Adrenal gland (tissue), 12 donors: Measurements from ENCODE around the gene LHX5. TPM values are rescaled to one million over a fixed set of nuclear protein-coding genes. Genes with fewer than 3 reads are reported as not detected.

Source experiments
- DNase-seq, 7 donors: peaks; one replicate each; pipeline ENCODE4 v3.0.0-alpha.2; 2019 to 2020
- H3K27ac ChIP-seq, 5 donors: fragments of 200-600 bp; sonication (generic) in 4 of 5; 1 replicate in 3 of 5; 2 replicates in 2 of 5; pipeline versions ENCODE4 v1.5.1 to v1.8.0; 2016 to 2020; ENCODE audit warnings: mild to moderate bottlenecking in 1 of 5
- H3K27me3 ChIP-seq: fragments of 200-600 bp; 2 replicates; pipeline ENCODE4 v1.8.0; 2021
- H3K36me3 ChIP-seq, 2 donors: fragments of 200-600 bp; replicated peaks in 1 of 2; 1 replicate in 1 of 2; 2 replicates in 1 of 2; pipeline versions ENCODE4 v1.5.1 to v1.8.0; 2018 to 2022
- H3K4me1 ChIP-seq, 2 donors: fragments of 200-600 bp; replicated peaks in 1 of 2; 1 replicate in 1 of 2; 2 replicates in 1 of 2; pipeline versions ENCODE4 v1.5.1 to v1.8.0; 2018 to 2021
- H3K4me3 ChIP-seq, 4 donors: fragments of 200-600 bp; sonication (generic) in 3 of 4; one replicate each; pipeline ENCODE4 v1.5.1; 2016 to 2018
- H3K9me3 ChIP-seq, 3 donors: fragments of 200-600 bp; sonication (generic) in 1 of 3; replicated peaks in 1 of 3; 1 replicate in 2 of 3; 2 replicates in 1 of 3; pipeline versions ENCODE4 v1.5.1 to v1.8.0; 2016 to 2021
- CTCF ChIP-seq, 6 experiments: fragments of 450-650 bp in 4 of 6; fragments of 200-600 bp in 2 of 6; sonication (generic) in 1 of 6; IDR thresholded peaks; 1 replicate in 5 of 6; 2 replicates in 1 of 6; pipeline versions ENCODE4 v1.5.1 to v1.8.0; 2016 to 2021; ENCODE audit warnings: antibody characterized with exemption in 6 of 6, mild to moderate bottlenecking in 2 of 6, moderate library complexity in 1 of 6
- POLR2A ChIP-seq, 2 donors: fragments of 450-650 bp; IDR thresholded peaks; one replicate each; pipeline ENCODE4 v1.6.1; 2017; ENCODE audit warnings: antibody characterized with exemption in 2 of 2, mild to moderate bottlenecking in 2 of 2, moderate library complexity in 1 of 2
- WGBS, 4 donors: extraction: QIAGEN DNeasy Blood & Tissue Kit in 2 of 4; methylation state at CpG; one replicate each; pipeline versions ENCODE4 v1.1.5 to v1.1.7; 2013 to 2017; 5-methylcytosine and 5-hydroxymethylcytosine counted together
- intact Hi-C, 2 donors: fragments of 100-400 bp; cut with DNase I; formaldehyde crosslinking; loops; one replicate each; pipeline versions ENCODE4 v1.14.1 to v1.15.0; 2022 to 2023
- polyA plus RNA-seq, 3 donors: library from polyadenylated mRNA; stranded (reverse); fragments of 200-250 nt in 2 of 3; fragments of 350-450 nt in 1 of 3; fragmentation: Illumina TruSeq in 1 of 3; extraction: RNeasy Lipid Tissue Mini Kit (QIAGEN cat#74804) in 1 of 3; gene quantifications; one replicate each; pipeline ENCODE4 v1.2.3, GENCODE V29; 2013 to 2014
- total RNA-seq, 9 donors: library from RNA; depleted of rRNA in 4 of 9; stranded (reverse); fragments of >200 nt in 4 of 9; fragments of 120-200 nt in 1 of 9; fragmentation: NEBNext Ultra II Directional in 1 of 9; extraction: Animal tissue kit (Norgen Biotek cat#: 25700) in 1 of 9; gene quantifications; one replicate each; pipeline versions ENCODE4 v1.1.0 to v1.2.4, GENCODE V29; 2013 to 2023
- donor health status: healthy with polysubstance abuse.
- donor health status: Bipolar disorder and iron deficiency.
- donor health status: DM: yes; HTN: yes; CAD: no.
- donor health status: DM: no; HTN: no; CAD: no.
- donor health status: DM: no; HTN: no; CAD: no.
- donor health status: DM: yes; HTN: yes; CAD: no.

The LHX5 gene
- total and polyA plus RNA-seq, 12 donors: not detected

GRCh38 chr12:113437729-113438100 is 34.0 kb downstream of the LHX5 start:
- H3K4me1 ChIP-seq: no peaks in the 10 kb centered on the region
- H3K27ac ChIP-seq: no peak overlapping the region
- 75 to 88% (median 82%) methylated on average over 5 to 9 of the region's 9 CpGs for WGBS, 4 donors
- no peak overlapping the region for H3K4me3 ChIP-seq
- TF ChIP-seq CTCF (IDR thresholded peaks at IDR 0.05) (no peak), POLR2A (IDR thresholded peaks at IDR 0.05) (no peak)
- no peaks in the 10 kb centered on the region for H3K9me3 ChIP-seq
- intact Hi-C loops: loop anchor here in 1 of 2 donors (10.0 kb wide), 1 partner anchor 383 kb away; the partner anchor contains the start of gene DTX1
- H3K36me3 ChIP-seq: no peaks in the 10 kb centered on the region
- no peaks in the 10 kb centered on the region for H3K27me3 ChIP-seq
- peak in 1 of 7 donors; percentile 1 for DNase-seq

GRCh38 chr12:113436993-113437728 is 34.5 kb downstream of the LHX5 start:
- WGBS, 4 donors: 86 to 93% (median 88%) methylated on average over 6 of the region's 6 CpGs
- TF ChIP-seq POLR2A (IDR thresholded peaks at IDR 0.05) (no peak), CTCF (IDR thresholded peaks at IDR 0.05) (no peak)
- Histone ChIP-seq H3K4me3 (no peak overlapping the region), H3K4me1 (no peaks in the 10 kb centered on the region), H3K27me3 (no peaks in the 10 kb centered on the region), H3K9me3 (no peaks in the 10 kb centered on the region), H3K27ac (no peak overlapping the region), H3K36me3 (no peaks in the 10 kb centered on the region)
- intact Hi-C loops: loop anchor here in 1 of 2 donors (10.0 kb wide), 1 partner anchor 382 kb away; the partner anchor contains the start of gene DTX1
- DNase-seq: no peak

- H3K27ac ChIP-seq: no peak overlapping the region
- no peak for TF ChIP-seq POLR2A (IDR thresholded peaks at IDR 0.05)
- no peak for TF ChIP-seq CTCF (IDR thresholded peaks at IDR 0.05)
- no peak overlapping the region for H3K4me3 ChIP-seq
- intact Hi-C loops: loop anchor here in 1 of 2 donors (10.0 kb wide), 1 partner anchor 382 kb away; the partner anchor contains the start of gene DTX1
- 60 to 89% (median 74%) methylated on average over 1 to 6 of the region's 6 CpGs for WGBS, 4 donors
- no peaks in the 10 kb centered on the region for H3K9me3 ChIP-seq
- H3K27me3 ChIP-seq: no peaks in the 10 kb centered on the region
- DNase-seq: peak in 1 of 7 donors; percentile 3
- H3K4me1 ChIP-seq: no peaks in the 10 kb centered on the region
- H3K36me3 ChIP-seq: no peaks in the 10 kb centered on the region
These were observed 35.1 kb downstream of the LHX5 start for GRCh38 chr12:113436586-113436985.

- TF ChIP-seq CTCF (IDR thresholded peaks at IDR 0.05) (no peak), POLR2A (IDR thresholded peaks at IDR 0.05) (no peak)
- intact Hi-C loops: loop anchor here in 1 of 2 donors (10.0 kb wide), 1 partner anchor 381 kb away; the partner anchor contains the start of gene DTX1
- H3K4me3 ChIP-seq: no peak overlapping the region
- DNase-seq: peak in 1 of 7 donors; percentile 3
- H3K27ac ChIP-seq: no peak overlapping the region
- no peaks in the 10 kb centered on the region for H3K9me3 ChIP-seq
- H3K4me1 ChIP-seq: no peaks in the 10 kb centered on the region
- no peaks in the 10 kb centered on the region for H3K27me3 ChIP-seq
- WGBS, 4 donors: 76 to 89% (median 82%) methylated on average over 2 to 5 of the region's 5 CpGs
- H3K36me3 ChIP-seq: no peaks in the 10 kb centered on the region
These were observed 36.3 kb downstream of the LHX5 start for GRCh38 chr12:113435367-113435766.
